Right lobe of liver (tissue), 6 donors: ENCODE measurements around the gene DDX28. TPM values are rescaled to one million over a fixed set of nuclear protein-coding genes. Genes with fewer than 3 reads are reported as not detected.
"Not testable (repeated sequence)": the region's sequence is repeated elsewhere in the genome, so short reads cannot be mapped to it uniquely, and the experiment has no call there.

ENCODE experiments used
- ATAC-seq, 4 donors: fragments of 200-7000 bp; cut with Tn5 transposase; one replicate each; pipeline ENCODE4 v1.9.1; 2020; ENCODE audit warnings: mild to moderate bottlenecking in 4 of 4, moderate library complexity in 4 of 4
- DNase-seq, 3 donors: peaks; one replicate each; pipeline ENCODE4 v3.0.0-alpha.2; 2020
- H3K27ac ChIP-seq, 3 donors: fragments of 200-600 bp; one replicate each; pipeline ENCODE4 v1.8.0; 2022
- H3K27me3 ChIP-seq, 2 donors: fragments of 200-600 bp; one replicate each; pipeline ENCODE4 v1.8.0; 2022
- H3K36me3 ChIP-seq, 4 donors: fragments of 200-600 bp; sonication (generic) in 1 of 4; one replicate each; pipeline versions ENCODE4 v1.5.1 to v1.8.0; 2017 to 2022; ENCODE audit warnings: control low read depth in 1 of 4
- H3K4me1 ChIP-seq, 4 donors: fragments of 200-600 bp; sonication (generic) in 1 of 4; one replicate each; pipeline versions ENCODE4 v1.5.1 to v1.8.0; 2017 to 2022; ENCODE audit warnings: control low read depth in 1 of 4
- H3K4me3 ChIP-seq, 3 donors: fragments of 200-600 bp; one replicate each; pipeline ENCODE4 v1.8.0; 2022
- H3K9me3 ChIP-seq, 4 donors: fragments of 200-600 bp; sonication (generic) in 1 of 4; one replicate each; pipeline versions ENCODE4 v1.5.1 to v1.8.0; 2017 to 2022; ENCODE audit warnings: control low read depth in 1 of 4
- CTCF ChIP-seq, 4 donors: fragments of 200-600 bp in 3 of 4; fragments of 450-650 bp in 1 of 4; IDR thresholded peaks; one replicate each; pipeline versions ENCODE4 v1.5.1 to v1.8.0; 2016 to 2022; ENCODE audit warnings: antibody characterized with exemption in 4 of 4, mild to moderate bottlenecking in 2 of 4
- POLR2A ChIP-seq: fragments of 450-650 bp; IDR thresholded peaks from one replicate; pipeline ENCODE4 v1.6.1; 2017; ENCODE audit warnings: antibody characterized with exemption, mild to moderate bottlenecking
- WGBS: methylation state at CpG from one replicate; pipeline ENCODE4 v1.1.6; 2018; ENCODE audit warnings: low coverage, low lambda C conversion rate; ENCODE audit not compliant: insufficient coverage; ENCODE audit errors: missing lambda C conversion rate; 5-methylcytosine and 5-hydroxymethylcytosine counted together
- intact Hi-C, 2 donors: fragments of 100-400 bp; cut with DNase I; formaldehyde crosslinking; loops; one replicate each; pipeline versions ENCODE4 v1.11.2 to v1.14.1; 2022
- total RNA-seq, 6 experiments: library from RNA; depleted of rRNA in 2 of 6; stranded (reverse); fragments of >200 nt in 2 of 6; fragmentation: NEBNext Ultra II Directional in 3 of 6; extraction: Animal tissue kit (Norgen Biotek cat#: 25700) in 3 of 6; gene quantifications; one replicate each; pipeline versions ENCODE4 v1.1.0 to v1.2.4, GENCODE V29; 2016 to 2023
- donor health status: DM: no; HTN: yes; CAD: no.
- donor health status: DM: no; HTN: no; CAD: no.
- donor health status: DM: no; HTN: no; CAD: no.
- donor health status: DM: no; HTN: yes; CAD: no.
- donor health status: DM: no; HTN: yes; CAD: no.

DDX28 gene
- total RNA-seq, 6 experiments from 2014 or later: 5.4 to 10.0 (median 6.3) TPM

- intact Hi-C loops: no loop called here
- TF ChIP-seq CTCF (IDR thresholded peaks at IDR 0.05) (no peak), POLR2A (no peak)
- no peaks in the 10 kb centered on the region for H3K9me3 ChIP-seq
- peaks cover 0 to 7% (median 0%) of the 10 kb centered on the region in 4 donors for H3K4me1 ChIP-seq
- WGBS: 87% methylated on average over 4 of the region's 5 CpGs
- H3K27ac ChIP-seq: no peak overlapping the region
- no peaks in the 10 kb centered on the region for H3K36me3 ChIP-seq
- no peak for ATAC-seq
- H3K27me3 ChIP-seq: no peaks in the 10 kb centered on the region
- no peak for DNase-seq
- H3K4me3 ChIP-seq: no peak overlapping the region
Observed at GRCh38 chr16:67996666-67997065, 26.4 kb downstream of the DDX28 start.

GRCh38 chr16:67995423-67995822, 27.6 kb downstream of the DDX28 start:
- Histone ChIP-seq H3K36me3 (no peaks in the 10 kb centered on the region), H3K4me3 (no peak overlapping the region), H3K4me1 (peaks cover 0 to 7% (median 0%) of the 10 kb centered on the region in 4 donors), H3K27ac (no peak overlapping the region), H3K9me3 (no peaks in the 10 kb centered on the region), H3K27me3 (no peaks in the 10 kb centered on the region)
- WGBS: 67% methylated on average over 4 of the region's 5 CpGs
- no peak for TF ChIP-seq POLR2A
- TF ChIP-seq CTCF (IDR thresholded peaks at IDR 0.05): no peak
- DNase-seq (no peak), ATAC-seq (no peak)
- intact Hi-C loops: no loop called here

- ATAC-seq: peak; percentile 3 to 29 (median 17)
- intact Hi-C loops, H3K27me3 ChIP-seq, H3K4me3 ChIP-seq, H3K36me3 ChIP-seq, H3K9me3 ChIP-seq, DNase-seq, H3K4me1 ChIP-seq: not testable (repeated sequence)
- H3K27ac ChIP-seq: peak overlapping the region; percentile 55 to 75 (median 63)
- no CpG with 5 or more reads among the region's 6 CpGs for whole genome bisulfite sequencing
Observed at GRCh38 chr16:67994040-67994408, 29.0 kb downstream of the DDX28 start.

GRCh38 chr16:67993207-67994039, 29.6 kb downstream of the DDX28 start:
- H3K4me3 ChIP-seq: peak overlapping the region; percentile 30 to 44 (median 37)
- no peaks in the 10 kb centered on the region for H3K27me3 ChIP-seq
- 0% methylated on average over 5 of the region's 39 CpGs for WGBS
- ATAC-seq (peak; percentile 93 to 96 (median 94)), DNase-seq (peak; percentile 83 to 87 (median 85))
- intact Hi-C loops: no loop called here
- H3K36me3 ChIP-seq: no peaks in the 10 kb centered on the region
- no peaks in the 10 kb centered on the region for H3K9me3 ChIP-seq
- peak overlapping the region; percentile 55 to 75 (median 63) for H3K27ac ChIP-seq
- H3K4me1 ChIP-seq: peaks cover 0 to 7% (median 0%) of the 10 kb centered on the region in 4 donors
- TF ChIP-seq CTCF (IDR thresholded peaks at IDR 0.05) (peak; percentile 97 to 99 (median 98)), POLR2A (no peak)

- intact Hi-C loops: no loop called here
- no peaks in the 10 kb centered on the region for H3K9me3 ChIP-seq
- no peak for TF ChIP-seq POLR2A
- no peak for TF ChIP-seq CTCF (IDR thresholded peaks at IDR 0.05)
- H3K36me3 ChIP-seq: no peaks in the 10 kb centered on the region
- peaks cover 0 to 7% (median 0%) of the 10 kb centered on the region in 4 donors for H3K4me1 ChIP-seq
- no peaks in the 10 kb centered on the region for H3K27me3 ChIP-seq
- peak overlapping the region in 1 of 3 donors; percentile 37 for H3K4me3 ChIP-seq
- DNase-seq: peak in 1 of 3 donors; percentile 58
- ATAC-seq: peak in 1 of 4 donors; percentile 6
- H3K27ac ChIP-seq: peak overlapping the region in 2 of 3 donors; percentile 63 to 75
- WGBS: no CpG with 5 or more reads among the region's 20 CpGs
Observed at GRCh38 chr16:67992661-67993206, 30.3 kb downstream of the DDX28 start.
